Measurements from ENCODE around the gene RPAP2.
"Not testable (repeated sequence)": the region's sequence is repeated elsewhere in the genome, so short reads cannot be mapped to it uniquely, and the experiment has no call there.

The RPAP2 gene
- 44.9 to 107 (median 56.3) reads per million in 9 experiments for total RNA-seq

DNA sequence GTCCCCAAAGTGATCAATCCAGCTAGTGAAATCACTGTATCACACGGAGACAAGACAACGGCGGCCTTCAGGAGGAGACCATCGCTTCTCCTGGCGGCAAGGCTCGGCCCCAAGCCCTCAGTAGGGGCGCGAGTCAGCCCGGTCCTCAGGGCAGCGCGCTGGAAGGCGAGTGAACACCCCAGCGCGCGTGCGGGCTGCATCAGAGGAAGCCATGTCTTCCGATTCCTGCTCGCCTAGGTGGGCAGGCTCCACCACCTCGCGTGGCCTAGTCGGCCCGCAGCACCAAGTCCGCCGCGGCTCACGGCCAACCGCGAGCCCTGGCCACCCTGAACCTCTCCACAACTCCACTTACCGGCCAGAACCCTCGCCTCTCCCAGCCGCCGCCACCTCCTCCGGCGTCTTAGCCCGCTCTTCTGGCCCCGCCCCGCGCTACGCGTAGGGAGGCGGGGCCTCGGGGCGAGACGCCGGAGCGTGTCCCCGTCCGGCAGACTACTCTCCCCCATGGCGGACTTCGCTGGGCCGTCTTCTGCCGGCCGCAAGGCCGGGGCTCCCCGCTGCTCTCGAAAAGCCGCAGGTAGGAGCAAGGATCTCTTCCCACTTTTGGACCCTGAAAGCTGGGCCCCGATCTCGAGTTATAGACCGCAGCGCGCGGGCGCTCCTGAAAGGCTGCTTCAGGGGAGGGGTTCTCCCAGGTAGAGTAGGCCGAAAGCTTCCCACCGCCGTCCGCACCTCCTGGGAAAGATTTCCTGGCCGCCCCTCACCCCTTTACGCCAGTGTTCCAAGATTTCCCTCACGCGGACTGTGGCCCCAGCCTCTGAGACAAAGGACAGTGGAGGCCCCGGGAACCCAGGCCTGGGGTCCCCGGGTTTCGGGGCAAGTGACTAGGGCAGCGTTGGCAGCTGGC, at the start of gene RPAP2, which contains the start of gene GLMN:
TSS of gene RPAP2 (plus strand) at position 487 of the 904 bp plus-strand sequence. CDS start at position 502, 15 bp downstream.
TSS of gene GLMN (minus strand) at position 415 of the 904 bp plus-strand sequence. CDS start 988 bp downstream, outside the sequence.
- Mint-ChIP-seq H3K4me3 (peak within 1 kb of the TSS; percentile 98), H3K27ac (peak within 1 kb of the TSS; percentile 96 to 99), H3K36me3 (ENCODE audit: insufficient read depth) (peaks cover 39% of the 10 kb centered on the region), H3K4me1 (ENCODE audit: low read depth in 2 of 2) (peaks cover 18 to 40% of the 10 kb centered on the region in 2 donors), H3K9me3 (no peaks in the 10 kb centered on the region), H3K27me3 (no peaks in the 10 kb centered on the region)
- ATAC-seq (replicated peaks) (peak; percentile 93), DNase-seq (peak; percentile 61 to 73 (median 69))

DNA sequence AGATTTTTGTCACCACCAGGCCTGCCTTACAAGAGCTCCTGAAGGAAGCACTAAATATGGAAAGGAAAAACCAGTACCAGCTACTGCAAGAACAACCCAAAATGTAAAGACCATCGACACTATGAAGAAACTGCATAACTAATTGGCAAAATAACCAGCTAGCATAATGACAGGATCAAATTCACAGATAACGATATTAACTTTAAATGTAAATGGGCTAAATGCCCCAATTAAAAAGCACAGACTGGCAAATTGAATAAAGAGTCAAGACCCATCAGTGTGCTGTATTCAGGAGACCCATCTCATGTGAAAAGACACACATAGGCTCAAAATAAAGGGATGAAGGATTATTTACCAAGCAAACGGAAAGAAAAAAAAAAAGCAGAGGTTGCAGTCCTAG, 44.1 kb upstream of the RPAP2 start:
- not testable (repeated sequence) for H3K27me3 Mint-ChIP-seq; ATAC-seq (replicated peaks); H3K4me3 Mint-ChIP-seq; DNase-seq; H3K9me3 Mint-ChIP-seq
- H3K4me1 Mint-ChIP-seq (ENCODE audit: low read depth in 2 of 2) = peaks cover 4 to 16% of the 10 kb centered on the region in 2 donors
- H3K36me3 Mint-ChIP-seq (ENCODE audit: insufficient read depth) = peaks cover 25% of the 10 kb centered on the region
- H3K27ac Mint-ChIP-seq = peak overlapping the region in 1 of 2 donors; percentile 30

DNA sequence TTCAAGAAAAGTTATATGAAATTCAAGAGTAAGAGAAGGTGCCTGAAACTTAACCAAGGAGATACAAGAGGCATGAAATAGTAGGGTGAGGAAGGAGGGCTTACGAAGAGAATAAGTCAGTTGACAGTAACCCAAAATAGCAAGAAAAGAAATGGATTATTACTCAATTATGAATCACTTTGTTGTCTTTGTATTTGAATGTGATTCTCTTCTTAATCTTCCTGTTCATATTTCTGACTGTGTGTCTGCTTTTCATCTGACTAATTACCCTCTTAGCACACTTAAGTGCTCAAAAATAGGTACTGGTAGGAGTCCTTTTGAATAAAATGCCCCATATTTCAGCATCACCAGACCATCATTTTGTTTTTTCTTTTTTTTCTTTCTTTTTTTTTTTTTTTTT, 39.5 kb upstream of the RPAP2 start:
- Mint-ChIP-seq H3K36me3 (ENCODE audit: insufficient read depth) (peaks cover 48% of the 10 kb centered on the region), H3K27me3 (no peaks in the 10 kb centered on the region), H3K4me1 (ENCODE audit: low read depth in 2 of 2) (peaks cover 4 to 16% of the 10 kb centered on the region in 2 donors), H3K27ac (no peak overlapping the region), H3K4me3 (no peak overlapping the region), H3K9me3 (peaks cover 0 to 1% of the 10 kb centered on the region in 2 donors)
- ATAC-seq (replicated peaks) = no peak
- no peak for DNase-seq

DNA sequence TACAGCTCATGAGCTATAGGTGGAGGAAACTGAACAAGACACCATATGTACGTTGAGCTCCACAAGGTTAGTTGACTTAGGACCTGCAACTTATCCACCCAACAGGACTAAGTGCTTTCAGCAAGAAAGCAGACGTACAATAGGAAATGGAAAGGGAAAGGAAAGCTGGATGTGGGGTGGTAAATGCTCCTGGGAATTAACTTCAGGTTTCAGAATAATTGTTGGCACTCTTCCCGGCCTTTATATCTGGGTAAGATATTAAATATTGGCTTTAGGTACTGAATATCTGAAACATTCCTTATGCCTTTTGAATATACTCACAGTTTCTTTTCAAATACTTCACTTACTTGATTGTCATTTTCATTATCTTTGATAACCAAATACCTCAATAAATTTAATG, 36.3 kb upstream of the RPAP2 start:
- no peaks in the 10 kb centered on the region for H3K27me3 Mint-ChIP-seq
- H3K9me3 Mint-ChIP-seq = no peaks in the 10 kb centered on the region
- no peak for DNase-seq
- no peak overlapping the region for H3K4me3 Mint-ChIP-seq
- no peak overlapping the region for H3K27ac Mint-ChIP-seq
- peaks cover 53% of the 10 kb centered on the region for H3K36me3 Mint-ChIP-seq (ENCODE audit: insufficient read depth)
- ATAC-seq (replicated peaks) = no peak
- H3K4me1 Mint-ChIP-seq (ENCODE audit: low read depth in 2 of 2) = peaks cover 1 to 3% of the 10 kb centered on the region in 2 donors

DNA sequence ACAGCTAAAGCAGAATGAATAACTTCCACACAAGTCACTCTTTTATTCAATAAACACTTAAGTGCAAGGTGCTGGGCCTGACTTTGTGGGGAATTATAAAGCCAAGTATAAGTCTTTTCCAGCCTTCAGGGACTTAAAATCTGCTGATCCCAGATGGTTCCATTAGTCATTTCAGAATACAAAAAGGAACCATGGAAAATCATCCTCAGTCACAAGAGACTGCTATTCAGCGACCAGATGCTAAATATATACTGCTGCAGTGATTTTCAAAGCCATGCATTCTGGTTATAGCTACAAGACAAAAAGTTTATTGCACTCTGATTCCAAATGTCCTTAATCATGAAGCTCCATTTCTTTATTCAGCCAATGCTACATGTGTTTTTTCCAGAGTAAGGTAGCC, 25.8 kb upstream of the RPAP2 start:
- no peaks in the 10 kb centered on the region for H3K9me3 Mint-ChIP-seq
- no peak overlapping the region for H3K4me3 Mint-ChIP-seq
- H3K4me1 Mint-ChIP-seq (ENCODE audit: low read depth in 2 of 2) = peaks cover 0 to 17% of the 10 kb centered on the region in 2 donors
- no peak for ATAC-seq (replicated peaks)
- no peak for DNase-seq
- peak overlapping the region in 1 of 2 donors; percentile 32 for H3K27ac Mint-ChIP-seq
- no peaks in the 10 kb centered on the region for H3K27me3 Mint-ChIP-seq
- H3K36me3 Mint-ChIP-seq (ENCODE audit: insufficient read depth) = peaks cover 14% of the 10 kb centered on the region

DNA sequence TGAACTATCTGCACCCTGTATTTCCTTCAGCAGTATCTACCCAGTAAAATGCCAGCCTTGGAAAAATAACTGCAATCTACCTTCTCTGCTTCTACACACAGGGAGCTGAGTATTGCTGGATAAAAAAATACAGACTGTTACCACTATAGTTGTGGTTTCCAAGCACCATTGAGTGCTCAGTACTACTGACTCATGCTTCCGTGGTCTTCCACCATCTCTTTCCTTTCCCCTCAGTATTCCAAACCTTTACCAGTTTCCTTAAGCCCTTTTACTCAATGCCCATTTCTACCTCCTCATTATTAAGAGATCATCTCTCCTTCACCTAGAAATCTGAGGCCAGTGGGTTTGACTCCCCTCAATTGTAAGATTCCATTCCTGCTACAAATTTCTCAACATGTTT, 23.9 kb upstream of the RPAP2 start:
- no peaks in the 10 kb centered on the region for H3K9me3 Mint-ChIP-seq
- no peak overlapping the region for H3K4me3 Mint-ChIP-seq
- H3K27ac Mint-ChIP-seq = peak overlapping the region in 1 of 2 donors; percentile 32
- peaks cover 0 to 17% of the 10 kb centered on the region in 2 donors for H3K4me1 Mint-ChIP-seq (ENCODE audit: low read depth in 2 of 2)
- H3K36me3 Mint-ChIP-seq (ENCODE audit: insufficient read depth) = peaks cover 5% of the 10 kb centered on the region
- DNase-seq = no peak
- H3K27me3 Mint-ChIP-seq = no peaks in the 10 kb centered on the region
- no peak for ATAC-seq (replicated peaks)

DNA sequence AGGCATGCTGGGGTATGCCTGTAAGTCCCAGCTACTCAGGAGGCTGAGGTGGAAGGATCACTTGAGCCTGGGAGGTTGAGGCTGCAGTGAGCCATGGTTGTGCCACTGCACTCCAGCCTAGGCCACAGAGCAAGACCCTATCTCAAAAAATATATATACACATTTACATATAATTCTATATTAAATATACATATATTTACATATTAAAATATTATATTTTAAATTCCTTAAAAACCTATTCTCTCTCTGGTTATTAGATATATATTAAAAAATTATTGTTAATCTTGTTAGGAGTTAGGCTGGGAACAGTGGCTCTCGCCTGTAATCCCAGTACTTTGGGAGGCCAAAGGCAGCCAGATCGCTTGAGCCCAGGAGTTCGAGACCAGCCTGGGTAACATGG, 22.8 kb upstream of the RPAP2 start:
- peaks cover 0 to 24% of the 10 kb centered on the region in 2 donors for H3K4me1 Mint-ChIP-seq (ENCODE audit: low read depth in 2 of 2)
- DNase-seq = no peak
- no peaks in the 10 kb centered on the region for H3K9me3 Mint-ChIP-seq
- no peak overlapping the region for H3K4me3 Mint-ChIP-seq
- peaks cover 10% of the 10 kb centered on the region for H3K36me3 Mint-ChIP-seq (ENCODE audit: insufficient read depth)
- no peak overlapping the region for H3K27ac Mint-ChIP-seq
- H3K27me3 Mint-ChIP-seq = no peaks in the 10 kb centered on the region
- ATAC-seq (replicated peaks) = no peak

DNA sequence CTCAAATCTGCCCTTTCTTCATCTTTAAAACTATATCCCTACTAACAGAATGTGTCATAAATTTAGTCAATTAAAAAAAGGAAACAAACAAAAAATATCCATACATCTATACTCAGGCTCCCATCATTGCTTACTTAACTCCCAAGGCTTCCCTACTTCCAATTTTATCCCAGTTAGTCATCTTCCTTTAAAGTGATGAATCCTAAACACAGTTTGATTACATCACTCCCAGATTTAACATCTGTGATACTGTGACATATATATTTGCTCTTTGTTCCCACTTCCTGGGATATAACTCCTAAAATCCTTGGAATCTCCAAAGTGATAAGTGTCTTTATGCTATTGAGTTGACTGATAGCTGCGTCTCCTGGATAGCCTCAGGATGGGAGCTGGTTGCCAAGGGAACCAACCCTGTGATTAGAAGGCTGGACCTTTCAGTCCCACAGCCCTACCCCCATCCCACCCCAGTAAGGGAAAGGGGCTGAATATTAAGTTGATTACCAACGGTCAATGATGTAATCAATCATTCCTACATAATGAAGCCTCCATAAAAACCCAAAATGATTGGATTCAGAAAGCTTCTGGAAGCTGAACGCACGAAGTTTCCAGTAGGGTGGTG, 21.6 kb upstream of the RPAP2 start:
- no peak for ATAC-seq (replicated peaks)
- no peak for DNase-seq
- Mint-ChIP-seq H3K27me3 (no peaks in the 10 kb centered on the region), H3K36me3 (ENCODE audit: insufficient read depth) (peaks cover 14% of the 10 kb centered on the region), H3K9me3 (no peaks in the 10 kb centered on the region), H3K4me3 (no peak overlapping the region), H3K4me1 (ENCODE audit: low read depth in 2 of 2) (peaks cover 3 to 30% of the 10 kb centered on the region in 2 donors), H3K27ac (no peak overlapping the region)

DNA sequence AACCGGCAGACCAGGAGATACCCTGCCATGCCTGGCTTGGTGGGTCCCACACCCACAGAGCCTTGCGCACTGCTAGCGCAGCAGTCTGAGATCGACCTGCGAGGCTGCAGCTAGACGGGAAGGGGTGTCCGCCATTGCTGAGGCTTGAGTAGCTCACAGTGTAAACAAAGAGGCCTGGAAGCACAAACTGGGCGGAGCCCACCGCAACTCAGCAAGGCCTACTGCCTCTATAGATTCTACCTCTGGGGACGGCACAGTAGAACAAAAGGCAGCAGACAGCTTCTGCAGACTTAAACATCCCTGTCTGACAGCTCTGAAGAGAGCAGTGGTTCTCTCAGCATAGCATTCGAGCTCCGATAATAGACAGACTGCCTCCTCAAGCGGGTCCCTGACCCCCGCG, 19.1 kb upstream of the RPAP2 start:
- ATAC-seq (replicated peaks); H3K9me3 Mint-ChIP-seq; DNase-seq; H3K4me3 Mint-ChIP-seq; H3K27me3 Mint-ChIP-seq; H3K27ac Mint-ChIP-seq: not testable (repeated sequence)
- Mint-ChIP-seq H3K4me1 (ENCODE audit: low read depth in 2 of 2) (peaks cover 13 to 50% of the 10 kb centered on the region in 2 donors), H3K36me3 (ENCODE audit: insufficient read depth) (peaks cover 16% of the 10 kb centered on the region)

DNA sequence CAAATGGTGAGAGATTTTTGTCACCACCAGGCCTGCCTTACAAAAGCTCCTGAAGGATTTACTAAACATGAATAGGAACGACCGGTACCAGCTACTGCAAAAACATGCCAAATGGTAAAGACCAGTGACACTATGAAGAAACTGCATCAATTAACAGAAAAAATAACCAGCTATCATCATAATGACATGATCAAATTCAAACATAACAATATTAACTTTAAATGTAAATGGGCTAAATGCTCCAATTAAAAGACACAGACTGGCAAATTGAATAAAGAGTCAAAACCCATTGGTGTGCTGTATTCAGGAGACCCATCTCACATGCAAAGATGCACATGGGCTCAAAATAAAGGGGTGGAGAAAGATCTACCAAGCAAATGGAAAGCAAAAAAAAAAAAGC, 17.4 kb upstream of the RPAP2 start:
- Mint-ChIP-seq H3K36me3 (ENCODE audit: insufficient read depth) (peaks cover 16% of the 10 kb centered on the region), H3K4me1 (ENCODE audit: low read depth in 2 of 2) (peaks cover 13 to 40% of the 10 kb centered on the region in 2 donors)
- not testable (repeated sequence) for H3K4me3 Mint-ChIP-seq; H3K27ac Mint-ChIP-seq; H3K9me3 Mint-ChIP-seq; ATAC-seq (replicated peaks); DNase-seq; H3K27me3 Mint-ChIP-seq

DNA sequence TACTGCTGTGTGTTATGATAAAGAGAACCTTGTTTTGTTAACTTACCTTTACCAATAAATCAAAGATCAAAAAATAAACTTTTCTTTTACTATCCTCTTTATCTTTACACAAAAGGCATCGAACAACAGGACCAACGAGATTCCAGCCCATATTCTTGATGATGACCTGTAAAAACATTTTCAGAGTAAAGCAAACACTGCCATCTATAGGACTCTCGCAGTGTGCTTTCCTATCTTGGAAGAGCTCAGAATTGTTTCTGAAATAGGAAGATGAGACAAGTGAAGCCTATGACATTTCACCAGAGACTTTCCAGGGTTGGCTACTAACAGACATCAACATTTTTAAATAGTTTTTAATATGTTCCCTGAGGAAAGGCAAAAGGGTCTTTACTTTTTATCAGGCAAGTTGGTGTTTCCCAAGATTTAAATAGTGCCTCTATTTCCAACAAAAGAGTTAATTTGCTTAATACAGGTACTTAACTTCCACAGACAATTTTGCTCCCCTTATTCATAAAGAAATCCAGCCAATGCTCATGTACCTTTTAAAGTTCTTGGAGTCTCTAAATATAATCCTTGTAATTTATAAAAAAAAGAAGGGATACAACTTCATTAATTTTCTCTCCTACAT, 7.4 kb upstream of the RPAP2 start:
- H3K4me1 Mint-ChIP-seq (ENCODE audit: low read depth in 2 of 2) = peaks cover 6 to 18% of the 10 kb centered on the region in 2 donors
- peak overlapping the region in 1 of 2 donors; percentile 35 for H3K27ac Mint-ChIP-seq
- H3K4me3 Mint-ChIP-seq = no peak overlapping the region
- DNase-seq = no peak
- no peak for ATAC-seq (replicated peaks)
- no peaks in the 10 kb centered on the region for H3K9me3 Mint-ChIP-seq
- peaks cover 24% of the 10 kb centered on the region for H3K36me3 Mint-ChIP-seq (ENCODE audit: insufficient read depth)
- H3K27me3 Mint-ChIP-seq = no peaks in the 10 kb centered on the region

DNA sequence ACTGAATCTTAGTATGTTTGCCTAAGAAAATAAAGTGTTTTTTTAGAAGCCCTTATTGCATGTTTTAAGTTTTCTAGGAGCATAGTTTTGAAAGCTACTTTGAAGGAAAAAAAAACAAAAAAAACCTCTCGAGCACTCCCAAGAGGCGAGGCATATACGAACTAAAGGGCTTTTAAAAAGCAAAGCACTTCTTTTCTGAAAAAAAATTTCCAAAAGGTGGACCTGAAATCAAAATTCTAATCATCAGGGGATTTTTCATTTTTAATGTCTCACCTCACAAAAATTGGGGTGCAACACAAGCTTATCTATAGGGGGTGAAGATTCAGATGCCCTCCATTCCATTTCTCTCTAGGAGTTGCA, 666 bp upstream of the RPAP2 start:
- H3K27ac Mint-ChIP-seq = peak overlapping the region; percentile 96 to 99
- peaks cover 37% of the 10 kb centered on the region for H3K36me3 Mint-ChIP-seq (ENCODE audit: insufficient read depth)
- H3K4me1 Mint-ChIP-seq (ENCODE audit: low read depth in 2 of 2) = peaks cover 21 to 46% of the 10 kb centered on the region in 2 donors
- H3K9me3 Mint-ChIP-seq = no peaks in the 10 kb centered on the region
- H3K27me3 Mint-ChIP-seq = no peaks in the 10 kb centered on the region
- ATAC-seq (replicated peaks) = no peak
- peak overlapping the region; percentile 98 for H3K4me3 Mint-ChIP-seq
- DNase-seq = no peak

DNA sequence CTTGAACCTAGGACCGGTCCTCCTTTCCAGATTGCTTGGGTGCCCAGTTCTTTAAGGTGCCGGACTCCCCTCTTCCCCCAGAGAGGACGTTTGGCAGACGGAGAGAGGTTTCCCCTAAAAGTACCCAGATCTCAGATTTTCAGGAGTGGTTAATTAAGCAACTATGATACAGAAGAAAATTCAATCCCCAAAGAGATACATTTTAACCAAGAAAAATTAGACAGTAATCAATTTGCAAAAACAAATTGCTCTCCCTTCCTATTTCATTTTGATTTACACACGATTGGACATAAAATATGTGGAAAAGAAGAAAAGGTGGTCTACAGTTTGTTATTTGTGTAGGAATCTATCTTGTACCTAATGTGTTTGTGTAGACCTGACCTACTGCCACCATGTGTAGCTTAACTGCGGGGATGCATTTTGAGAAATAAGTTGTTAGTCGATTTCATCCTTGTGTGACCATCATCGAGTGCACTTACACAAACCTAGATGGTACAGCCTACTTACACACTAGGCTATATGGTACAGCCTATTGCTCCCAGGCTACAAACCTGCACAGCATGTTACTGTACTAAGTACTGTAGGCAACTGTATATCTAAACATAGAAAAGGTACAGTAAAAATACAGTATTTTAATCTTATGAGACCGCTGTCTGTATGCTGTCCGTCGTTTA, 755 bp downstream of the RPAP2 start:
- H3K4me1 Mint-ChIP-seq (ENCODE audit: low read depth in 2 of 2) = peaks cover 18 to 39% of the 10 kb centered on the region in 2 donors
- ATAC-seq (replicated peaks) (no peak), DNase-seq (no peak)
- H3K36me3 Mint-ChIP-seq (ENCODE audit: insufficient read depth) = peaks cover 40% of the 10 kb centered on the region
- peak overlapping the region; percentile 96 to 99 for H3K27ac Mint-ChIP-seq
- H3K27me3 Mint-ChIP-seq = no peaks in the 10 kb centered on the region
- H3K9me3 Mint-ChIP-seq = no peaks in the 10 kb centered on the region
- peak overlapping the region; percentile 98 for H3K4me3 Mint-ChIP-seq
